HG03108 (cell line): ENCODE data around the gene YIF1A.
"Not testable (repeated sequence)": the region's sequence is repeated elsewhere in the genome, so short reads cannot be mapped to it uniquely, and the experiment has no call there.

Source experiments
- ATAC-seq: cut with Tn5 transposase; IDR thresholded peaks from one replicate; pipeline ENCODE4 v1.9.1; 2021; ENCODE audit warnings: moderate library complexity; ENCODE audit not compliant: unreplicated experiment

The YIF1A gene

GRCh38 chr11:66311965-66312548 is 23.1 kb upstream of the YIF1A start:
- ATAC-seq, result peak; percentile 57

GRCh38 chr11:66311470-66311964 is 22.6 kb upstream of the YIF1A start:
- no peak for ATAC-seq

GRCh38 chr11:66310803-66311440 is 22.0 kb upstream of the YIF1A start:
- ATAC-seq, result not testable (repeated sequence)

- ATAC-seq, result no peak
These were observed 21.4 kb upstream of the YIF1A start for GRCh38 chr11:66310324-66310723.

- ATAC-seq, result no peak
These were observed 20.5 kb upstream of the YIF1A start for GRCh38 chr11:66309475-66309874.

- ATAC-seq, result no peak
These were observed 13.7 kb upstream of the YIF1A start for GRCh38 chr11:66302656-66303055.

GRCh38 chr11:66299186-66299585 is 10.2 kb upstream of the YIF1A start:
- ATAC-seq, result no peak

- ATAC-seq, result no peak
These were observed 8.7 kb upstream of the YIF1A start for GRCh38 chr11:66297610-66298009.

- no peak for ATAC-seq
These were observed 6.0 kb upstream of the YIF1A start for GRCh38 chr11:66294626-66295620.

- ATAC-seq, result no peak
These were observed 5.1 kb upstream of the YIF1A start for GRCh38 chr11:66293777-66294625.

- no peak for ATAC-seq
These were observed 4.4 kb upstream of the YIF1A start for GRCh38 chr11:66293352-66293751.

- no peak for ATAC-seq
These were observed 3.8 kb upstream of the YIF1A start for GRCh38 chr11:66292543-66293332.

- no peak for ATAC-seq
These were observed 3.0 kb upstream of the YIF1A start, which contains the start of gene TMEM151A for GRCh38 chr11:66291706-66292542. Gene TMEM151A, plus strand, starts transcription at chr11:66291894. Its CDS starts 120 bp downstream, at chr11:66292014.

GRCh38 chr11:66291303-66291705 is 2.4 kb upstream of the YIF1A start:
- no peak for ATAC-seq

GRCh38 chr11:66290330-66290621 is 1.3 kb upstream of the YIF1A start:
- ATAC-seq, result no peak

GRCh38 chr11:66289548-66290329 is 796 bp upstream of the YIF1A start:
- ATAC-seq, result peak; percentile 25

- ATAC-seq, result no peak
These were observed 863 bp downstream of the YIF1A start for GRCh38 chr11:66287889-66288670.
